Measurements from ENCODE around the gene BECN2. TPM values are rescaled to one million over a fixed set of nuclear protein-coding genes. Genes with fewer than 3 reads are reported as not detected.

BECN2 gene
- total RNA-seq, 1 experiment from 2014 or later, result not detected

GRCh38 chr1:242004751-242005495, 47.4 kb downstream of the BECN2 start:
- H3K9me3 Mint-ChIP-seq (ENCODE audit: unreplicated experiment), result peaks cover 9% of the 10 kb centered on the region
- intact Hi-C loops (cut with micrococcal nuclease; ENCODE audit: unreplicated experiment), result no loop called here
- BruUV-seq (replicated peaks), result no TSS peak
- peak; percentile 46 to 62 for DNase-seq
- Histone ChIP-seq H3K27me3 (replicated peaks; ENCODE audit: control insufficient read depth, insufficient read depth, low read length) (no peaks in the 10 kb centered on the region), H3K9me3 (no peaks in the 10 kb centered on the region; the same call in 1 of the 2 replicates), H3K4me1 (peaks cover 22% of the 10 kb centered on the region), H3K4me3 (ENCODE audit: low read depth, low read length) (no peak overlapping the region), H3K36me3 (ENCODE audit: control insufficient read depth, insufficient read depth, low read length) (no peaks in the 10 kb centered on the region)
- no peaks in the 10 kb centered on the region for H3K36me3 Mint-ChIP-seq (ENCODE audit: insufficient read depth, unreplicated experiment)
- ChIA-PET POLR2A (no interaction called here), CTCF (no interaction called here)
- no peak for TF ChIP-seq CTCF (IDR thresholded peaks at IDR 0.05; ENCODE audit: insufficient read depth in 1 of 2, low read depth in 1 of 2, low read length in 1 of 2, severe bottlenecking in 1 of 2, unreplicated experiment in 1 of 2)
- peak overlapping the region; percentile 86 for H3K27ac Mint-ChIP-seq (ENCODE audit: unreplicated experiment)
- peak overlapping the region; percentile 45 for H3K4me3 Mint-ChIP-seq (ENCODE audit: unreplicated experiment)
- no peaks in the 10 kb centered on the region for H3K27me3 Mint-ChIP-seq (ENCODE audit: insufficient read depth, unreplicated experiment)
- H3K4me1 Mint-ChIP-seq (ENCODE audit: low read depth, unreplicated experiment), result peaks cover 24% of the 10 kb centered on the region

- Mint-ChIP-seq H3K4me1 (ENCODE audit: low read depth, unreplicated experiment) (peaks cover 24% of the 10 kb centered on the region), H3K9me3 (ENCODE audit: unreplicated experiment) (peaks cover 9% of the 10 kb centered on the region), H3K4me3 (ENCODE audit: unreplicated experiment) (no peak overlapping the region), H3K27ac (ENCODE audit: unreplicated experiment) (no peak overlapping the region), H3K27me3 (ENCODE audit: insufficient read depth, unreplicated experiment) (no peaks in the 10 kb centered on the region), H3K36me3 (ENCODE audit: insufficient read depth, unreplicated experiment) (no peaks in the 10 kb centered on the region)
- DNase-seq, result no peak
- intact Hi-C loops (cut with micrococcal nuclease; ENCODE audit: unreplicated experiment), result no loop called here
- Histone ChIP-seq H3K4me3 (ENCODE audit: low read depth, low read length) (no peak overlapping the region), H3K9me3 (no peaks in the 10 kb centered on the region; the same call in 1 of the 2 replicates), H3K27me3 (replicated peaks; ENCODE audit: control insufficient read depth, insufficient read depth, low read length) (no peaks in the 10 kb centered on the region), H3K36me3 (ENCODE audit: control insufficient read depth, insufficient read depth, low read length) (no peaks in the 10 kb centered on the region), H3K4me1 (peaks cover 22% of the 10 kb centered on the region)
- CTCF ChIA-PET, result no interaction called here
- TF ChIP-seq CTCF (IDR thresholded peaks at IDR 0.05; ENCODE audit: insufficient read depth in 1 of 2, low read depth in 1 of 2, low read length in 1 of 2, severe bottlenecking in 1 of 2, unreplicated experiment in 1 of 2), result no peak
- POLR2A ChIA-PET, result no interaction called here
- no TSS peak for BruUV-seq (replicated peaks)
These were observed 48.4 kb downstream of the BECN2 start for GRCh38 chr1:242005866-242006535.

- CTCF ChIA-PET, result no interaction called here
- H3K9me3 Mint-ChIP-seq (ENCODE audit: unreplicated experiment), result peaks cover 9% of the 10 kb centered on the region
These were observed 49.4 kb downstream of the BECN2 start for GRCh38 chr1:242006976-242007375.

More at GRCh38 chr1:242006976-242007375, 49.4 kb downstream of the BECN2 start:
- BruUV-seq (replicated peaks), result no TSS peak
- intact Hi-C loops (cut with micrococcal nuclease; ENCODE audit: unreplicated experiment), result no loop called here
- Histone ChIP-seq H3K27me3 (replicated peaks; ENCODE audit: control insufficient read depth, insufficient read depth, low read length) (no peaks in the 10 kb centered on the region), H3K4me3 (ENCODE audit: low read depth, low read length) (no peak overlapping the region), H3K9me3 (no peaks in the 10 kb centered on the region; the same call in 1 of the 2 replicates), H3K4me1 (peaks cover 18% of the 10 kb centered on the region), H3K36me3 (ENCODE audit: control insufficient read depth, insufficient read depth, low read length) (no peaks in the 10 kb centered on the region)
- Mint-ChIP-seq H3K27ac (ENCODE audit: unreplicated experiment) (no peak overlapping the region), H3K4me3 (ENCODE audit: unreplicated experiment) (no peak overlapping the region), H3K36me3 (ENCODE audit: insufficient read depth, unreplicated experiment) (no peaks in the 10 kb centered on the region), H3K27me3 (ENCODE audit: insufficient read depth, unreplicated experiment) (no peaks in the 10 kb centered on the region), H3K4me1 (ENCODE audit: low read depth, unreplicated experiment) (peaks cover 18% of the 10 kb centered on the region)
- TF ChIP-seq CTCF (IDR thresholded peaks at IDR 0.05; ENCODE audit: insufficient read depth in 1 of 2, low read depth in 1 of 2, low read length in 1 of 2, severe bottlenecking in 1 of 2, unreplicated experiment in 1 of 2), result no peak
- no peak for DNase-seq
- POLR2A ChIA-PET, result no interaction called here

Other genes starting within 250 kb of the BECN2 start
- 18.5 and 19.6 TPM in 2 replicates for gene EXO1, start 109.6 kb upstream of the BECN2 start, total RNA-seq (2022)
- gene MAP1LC3C, start 41.3 kb downstream of the BECN2 start, total RNA-seq (2022), result 0.72 and 0.86 TPM in 2 replicates